ENCODE data around the gene CRMP1.

The CRMP1 gene

DNA sequence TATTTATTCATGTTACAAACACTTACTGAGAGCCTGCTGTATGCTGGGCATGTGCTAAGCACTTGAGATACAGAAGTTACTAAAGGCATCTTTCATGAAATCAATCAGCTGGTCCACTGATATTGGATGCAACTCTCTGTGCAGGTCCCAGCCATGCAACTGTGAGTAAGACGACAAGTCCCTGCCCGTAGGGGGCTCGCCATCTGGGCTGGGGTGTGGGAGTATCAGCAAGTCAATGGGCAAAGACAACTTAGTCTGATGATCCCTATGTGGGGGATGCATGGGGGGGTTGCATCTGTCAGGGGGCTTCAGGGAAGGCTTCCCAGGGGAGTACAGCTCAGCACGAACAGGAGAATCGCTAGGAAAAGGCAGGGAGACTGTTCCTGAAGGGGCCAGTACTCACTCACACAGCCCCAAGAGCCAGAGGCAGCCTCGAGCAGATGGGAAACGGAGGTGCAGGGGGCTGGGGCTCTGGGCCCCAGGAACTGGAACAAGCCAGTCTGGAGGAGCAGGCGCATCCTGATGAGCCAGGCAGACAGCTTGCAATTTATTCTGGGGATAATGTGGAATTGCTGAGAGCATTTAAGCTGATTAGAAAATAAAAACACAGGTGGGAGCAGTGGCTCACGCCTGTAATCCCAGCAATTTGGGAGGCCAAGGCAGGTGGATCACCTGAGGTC is 40.2 kb downstream of the CRMP1 start:
- DNase-seq (ENCODE audit: low read depth): no peak
- TF ChIP-seq, protein P1, sequence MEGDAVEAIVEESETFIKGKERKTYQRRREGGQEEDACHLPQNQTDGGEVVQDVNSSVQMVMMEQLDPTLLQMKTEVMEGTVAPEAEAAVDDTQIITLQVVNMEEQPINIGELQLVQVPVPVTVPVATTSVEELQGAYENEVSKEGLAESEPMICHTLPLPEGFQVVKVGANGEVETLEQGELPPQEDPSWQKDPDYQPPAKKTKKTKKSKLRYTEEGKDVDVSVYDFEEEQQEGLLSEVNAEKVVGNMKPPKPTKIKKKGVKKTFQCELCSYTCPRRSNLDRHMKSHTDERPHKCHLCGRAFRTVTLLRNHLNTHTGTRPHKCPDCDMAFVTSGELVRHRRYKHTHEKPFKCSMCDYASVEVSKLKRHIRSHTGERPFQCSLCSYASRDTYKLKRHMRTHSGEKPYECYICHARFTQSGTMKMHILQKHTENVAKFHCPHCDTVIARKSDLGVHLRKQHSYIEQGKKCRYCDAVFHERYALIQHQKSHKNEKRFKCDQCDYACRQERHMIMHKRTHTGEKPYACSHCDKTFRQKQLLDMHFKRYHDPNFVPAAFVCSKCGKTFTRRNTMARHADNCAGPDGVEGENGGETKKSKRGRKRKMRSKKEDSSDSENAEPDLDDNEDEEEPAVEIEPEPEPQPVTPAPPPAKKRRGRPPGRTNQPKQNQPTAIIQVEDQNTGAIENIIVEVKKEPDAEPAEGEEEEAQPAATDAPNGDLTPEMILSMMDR (IDR thresholded peaks at IDR 0.05; ENCODE audit: control insufficient read depth, insufficient read depth, low read depth, low read length, missing control alignments): no peak
- H3K4me3 ChIP-seq (ENCODE audit: control insufficient read depth, low read depth, low read length): no peak overlapping the region

DNA sequence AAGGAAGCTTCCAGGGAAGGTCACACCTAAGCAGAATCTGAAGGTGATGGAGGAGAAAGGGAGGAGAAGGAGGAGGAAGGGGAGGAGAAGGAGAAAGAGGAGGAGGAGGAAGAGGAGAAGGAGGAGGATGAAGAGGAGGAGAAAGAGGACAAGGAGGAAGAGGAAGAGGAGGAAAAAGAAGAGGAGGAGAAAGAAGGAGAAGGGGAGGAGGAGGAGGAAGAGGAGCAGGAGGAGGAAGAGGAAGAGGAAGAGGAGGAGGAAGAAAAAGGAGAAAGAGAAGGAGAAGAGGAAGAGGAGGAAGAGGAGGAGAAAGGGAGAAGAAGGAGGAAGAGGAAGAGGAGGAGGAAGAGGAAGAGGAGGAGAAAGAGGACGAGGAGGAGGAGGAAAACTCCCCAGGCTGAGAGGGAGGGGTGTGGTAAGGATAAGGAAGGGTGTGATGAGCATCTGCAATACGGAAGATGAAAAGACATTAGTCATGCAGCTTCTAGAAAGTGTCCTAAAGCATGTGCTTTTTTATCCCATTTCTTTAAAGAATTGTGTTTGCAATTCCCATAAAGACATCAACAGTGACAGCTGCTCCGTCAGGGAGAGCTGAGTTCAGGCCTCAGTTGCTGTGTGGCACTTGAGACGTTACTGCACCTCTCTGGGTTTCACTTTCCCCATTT is 41.1 kb downstream of the CRMP1 start:
- TF ChIP-seq, protein P1 (IDR thresholded peaks at IDR 0.05; ENCODE audit: control insufficient read depth, insufficient read depth, low read depth, low read length, missing control alignments): no peak
- no peak overlapping the region for H3K4me3 ChIP-seq (ENCODE audit: control insufficient read depth, low read depth, low read length)
- no peak for DNase-seq (ENCODE audit: low read depth)

DNA sequence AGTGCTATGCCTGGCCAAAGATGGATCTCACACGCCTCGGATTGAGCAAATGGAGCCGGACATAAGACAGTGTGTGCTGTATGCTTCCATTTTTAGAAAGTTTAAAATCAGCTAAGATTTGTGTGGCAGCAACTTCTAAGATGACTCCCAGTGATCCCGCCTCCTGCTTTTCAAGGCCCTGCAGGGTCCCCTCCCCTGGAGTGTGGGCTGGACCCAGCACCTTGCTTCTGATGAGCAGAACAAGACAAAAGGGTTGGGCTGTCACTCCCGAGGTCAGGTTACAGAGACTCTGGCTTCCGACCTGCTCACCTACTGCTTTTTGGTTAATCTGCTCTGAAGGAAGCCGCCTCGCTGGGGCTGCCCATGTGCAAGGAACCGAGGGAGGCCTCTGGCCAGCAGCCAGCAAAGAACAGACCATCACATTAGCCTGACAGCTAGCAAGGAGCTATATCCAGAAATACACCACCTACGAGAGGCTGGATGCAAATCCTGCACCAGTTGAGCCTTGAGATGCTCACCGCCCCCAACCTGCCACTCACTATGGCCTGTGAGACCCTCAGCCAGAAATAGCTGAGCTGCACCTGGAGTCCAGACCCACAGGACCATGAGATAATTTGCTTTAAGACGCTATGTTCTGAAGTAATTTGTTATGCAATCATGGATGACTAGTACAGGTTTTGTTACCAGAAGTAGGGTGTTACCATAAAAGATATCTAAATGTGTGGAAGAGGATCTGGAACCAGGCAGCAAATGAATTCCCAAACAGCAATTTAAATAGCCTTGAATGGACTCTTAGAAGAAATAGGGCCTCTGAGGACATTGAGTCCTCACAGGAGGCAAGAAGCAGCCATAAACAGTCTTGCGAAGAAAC is 47.6 kb downstream of the CRMP1 start:
- no peak for DNase-seq (ENCODE audit: low read depth)
- TF ChIP-seq, protein P1 (IDR thresholded peaks at IDR 0.05; ENCODE audit: control insufficient read depth, insufficient read depth, low read depth, low read length, missing control alignments): no peak
- H3K4me3 ChIP-seq (ENCODE audit: control insufficient read depth, low read depth, low read length): no peak overlapping the region

DNA sequence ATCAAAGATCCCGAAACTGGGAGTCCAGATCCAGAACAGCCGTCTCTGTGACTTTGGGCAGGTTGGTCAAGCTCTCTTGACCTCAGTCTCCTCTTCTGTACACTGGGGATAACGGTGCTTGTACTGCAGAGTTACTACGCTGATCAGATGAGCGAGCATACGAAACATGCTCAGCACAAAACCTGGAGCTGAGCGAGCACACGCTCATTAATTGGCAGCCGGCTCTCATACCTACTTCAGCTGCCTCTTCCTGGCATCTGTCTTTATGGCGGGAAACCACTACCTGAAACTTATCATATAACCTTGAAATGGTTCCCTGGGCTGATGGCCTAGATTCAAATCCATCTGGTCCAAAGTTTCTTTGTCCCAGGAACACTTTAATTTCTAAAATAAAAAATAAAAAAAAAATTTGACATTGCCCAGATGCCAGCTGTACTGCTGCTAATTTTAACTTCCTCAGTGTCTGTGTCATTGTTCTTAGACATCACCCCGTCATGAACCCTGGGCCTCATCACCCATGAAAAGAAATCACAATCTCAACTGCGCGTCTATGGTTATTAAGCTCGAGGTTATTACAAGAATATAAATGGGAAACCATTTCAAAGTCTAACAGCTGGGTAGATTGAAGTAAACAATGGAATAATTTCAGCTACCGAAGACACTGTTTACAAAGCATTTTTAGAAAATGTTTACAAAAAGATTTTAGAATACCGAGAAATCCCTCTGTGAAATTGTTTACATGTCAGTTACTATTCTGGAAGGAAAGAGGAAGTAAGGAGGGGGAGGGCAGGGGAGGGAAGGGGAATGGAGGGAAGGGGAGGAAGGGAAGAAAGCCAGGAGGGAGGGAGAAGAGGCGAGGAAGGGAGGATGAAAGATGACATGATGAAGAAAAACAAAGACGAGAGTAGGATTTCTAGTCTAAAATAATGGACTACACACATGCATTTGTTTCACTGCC is 49.0 kb downstream of the CRMP1 start:
- no peak overlapping the region for H3K4me3 ChIP-seq (ENCODE audit: control insufficient read depth, low read depth, low read length)
- DNase-seq (ENCODE audit: low read depth): no peak
- TF ChIP-seq, protein P1 (IDR thresholded peaks at IDR 0.05; ENCODE audit: control insufficient read depth, insufficient read depth, low read depth, low read length, missing control alignments): no peak

DNA sequence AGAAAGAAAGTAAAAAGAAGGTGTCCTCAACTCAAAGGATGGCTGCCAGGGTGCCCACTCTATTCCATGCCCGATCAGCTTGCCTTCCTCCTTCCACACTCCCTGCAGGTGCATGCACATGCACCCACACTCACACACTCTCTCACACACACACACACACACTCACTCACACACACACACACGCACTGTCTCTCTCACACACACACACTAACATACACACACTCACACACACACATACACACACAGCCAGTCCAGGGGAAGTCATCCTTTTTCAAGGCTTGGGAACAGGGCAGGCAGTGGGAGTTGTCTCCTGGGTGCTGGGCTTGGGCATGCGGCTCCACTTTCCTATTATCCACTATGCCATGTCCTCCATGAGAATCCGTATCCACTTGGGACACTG is 50.4 kb downstream of the CRMP1 start:
- DNase-seq (ENCODE audit: low read depth): no peak
- TF ChIP-seq, protein P1 (IDR thresholded peaks at IDR 0.05; ENCODE audit: control insufficient read depth, insufficient read depth, low read depth, low read length, missing control alignments): no peak
- no peak overlapping the region for H3K4me3 ChIP-seq (ENCODE audit: control insufficient read depth, low read depth, low read length)
